IPS-15b (cell line): Measurements from ENCODE around the gene LHFPL6.
A peak's percentile ranks its signal among the peaks of the same experiment; 100 is the strongest.

Experiments used
- H3K27me3 ChIP-seq: one replicate; pipeline ENCODE4 v1.6.1; 2013; ENCODE audit warnings: low read length; ENCODE audit not compliant: control insufficient read depth, insufficient read depth
- H3K36me3 ChIP-seq: one replicate; pipeline ENCODE4 v1.6.1; 2013; ENCODE audit warnings: low read length; ENCODE audit not compliant: control insufficient read depth, insufficient read depth
- H3K4me1 ChIP-seq: one replicate; pipeline ENCODE4 v1.6.1; 2013; ENCODE audit warnings: mild to moderate bottlenecking, low read length; ENCODE audit not compliant: control insufficient read depth, insufficient read depth
- H3K4me3 ChIP-seq: one replicate; pipeline ENCODE4 v1.5.1; 2013; ENCODE audit warnings: low read depth, low read length
- H3K9ac ChIP-seq: one replicate; pipeline ENCODE4 v1.6.1; 2013; ENCODE audit warnings: low read depth, mild to moderate bottlenecking, low read length
- H3K9me3 ChIP-seq: one replicate; pipeline ENCODE4 v1.6.1; 2013; ENCODE audit warnings: mild to moderate bottlenecking, low read length; ENCODE audit not compliant: control insufficient read depth, insufficient read depth

The LHFPL6 gene

DNA sequence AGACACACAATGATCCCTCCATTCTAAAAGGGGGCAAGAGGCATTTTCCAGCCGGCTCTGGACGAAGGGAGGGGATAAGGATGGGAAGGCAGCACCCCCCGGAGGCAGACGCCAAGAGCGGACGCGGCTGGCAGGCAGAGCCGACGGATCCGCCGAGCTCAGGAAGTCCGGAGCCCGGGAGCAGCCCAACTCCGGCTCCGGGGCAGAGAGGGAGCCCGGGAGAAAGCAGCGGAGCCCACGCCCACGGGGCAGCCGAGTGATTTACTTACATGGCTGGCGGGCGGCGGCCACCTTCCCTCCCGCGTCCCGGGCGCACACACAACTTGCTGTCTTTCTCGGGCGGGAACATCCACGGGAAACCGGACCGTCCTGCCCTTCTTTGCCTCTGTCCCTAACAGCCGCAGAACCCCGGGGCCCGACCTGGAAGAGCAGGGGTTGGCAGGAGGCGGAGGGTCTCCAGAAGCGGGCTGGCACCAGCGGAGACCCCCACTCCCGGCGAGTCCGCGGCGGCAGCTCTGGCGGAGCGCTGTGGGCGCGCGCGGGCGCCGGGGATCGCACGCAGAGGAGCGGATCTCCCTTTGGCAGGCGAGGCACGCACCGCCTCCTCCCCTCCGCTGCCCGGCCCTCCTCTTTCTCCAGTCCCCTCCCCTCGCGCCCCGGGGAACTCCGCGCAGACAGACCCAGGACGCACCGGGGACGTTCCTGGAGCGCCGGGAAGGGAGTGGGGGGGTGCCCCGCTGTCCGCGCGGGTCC lies at the start of gene LHFPL6:
LHFPL6 (minus strand) TSS at position 580 of the 753 bp plus-strand sequence.
- Histone ChIP-seq H3K4me1 (peaks cover 2% of the 10 kb centered on the region), H3K36me3 (no peaks in the 10 kb centered on the region), H3K4me3 (peak within 1 kb of the TSS; percentile 77), H3K9ac (no peak within 1 kb of the TSS), H3K9me3 (no peaks in the 10 kb centered on the region), H3K27me3 (peaks cover 39% of the 10 kb centered on the region)

DNA sequence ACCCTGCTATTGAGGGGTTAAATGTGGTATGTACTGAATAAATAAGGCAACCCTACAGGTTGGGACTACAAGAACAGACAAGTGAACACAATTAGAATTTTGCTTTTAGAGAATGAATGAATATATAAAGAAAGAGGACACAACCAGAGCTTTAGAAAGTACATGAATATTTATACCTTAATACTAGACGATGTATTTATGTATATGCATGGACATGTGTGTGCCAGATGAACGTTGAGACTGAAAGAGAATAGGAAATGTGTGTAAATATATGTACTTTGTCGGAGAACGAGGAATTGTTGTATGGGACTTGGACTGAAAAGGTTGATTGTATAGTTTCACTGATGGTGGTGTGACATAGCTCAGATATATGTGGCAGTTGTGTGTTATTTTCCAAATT lies 43.1 kb upstream of the LHFPL6 start:
- no peaks in the 10 kb centered on the region for H3K36me3 ChIP-seq
- no peak overlapping the region for H3K4me3 ChIP-seq
- H3K27me3 ChIP-seq, result no peaks in the 10 kb centered on the region
- H3K9me3 ChIP-seq, result no peaks in the 10 kb centered on the region
- H3K4me1 ChIP-seq, result no peaks in the 10 kb centered on the region
- H3K9ac ChIP-seq, result no peak overlapping the region

DNA sequence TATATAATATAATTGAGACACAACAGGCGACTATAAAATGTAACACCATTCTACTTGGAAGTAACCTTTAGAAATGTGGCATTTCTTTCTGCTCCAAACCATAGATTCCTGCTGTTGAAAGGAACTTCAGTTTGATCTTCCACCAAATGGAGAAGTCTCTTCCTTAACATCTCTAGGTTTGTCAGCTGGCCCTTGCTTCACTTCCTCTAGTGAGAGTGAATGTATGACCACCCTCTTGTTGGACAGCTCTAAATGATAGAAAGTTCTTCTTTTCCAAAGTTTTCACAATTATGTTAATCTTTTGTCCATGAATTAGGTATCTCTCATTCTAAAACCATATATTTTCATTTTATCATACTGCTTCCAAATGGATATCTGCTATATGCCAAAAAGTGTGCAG lies 38.7 kb upstream of the LHFPL6 start:
- H3K4me3 ChIP-seq, result no peak overlapping the region
- no peaks in the 10 kb centered on the region for H3K27me3 ChIP-seq
- no peaks in the 10 kb centered on the region for H3K4me1 ChIP-seq
- no peak overlapping the region for H3K9ac ChIP-seq
- H3K36me3 ChIP-seq, result no peaks in the 10 kb centered on the region
- no peaks in the 10 kb centered on the region for H3K9me3 ChIP-seq

DNA sequence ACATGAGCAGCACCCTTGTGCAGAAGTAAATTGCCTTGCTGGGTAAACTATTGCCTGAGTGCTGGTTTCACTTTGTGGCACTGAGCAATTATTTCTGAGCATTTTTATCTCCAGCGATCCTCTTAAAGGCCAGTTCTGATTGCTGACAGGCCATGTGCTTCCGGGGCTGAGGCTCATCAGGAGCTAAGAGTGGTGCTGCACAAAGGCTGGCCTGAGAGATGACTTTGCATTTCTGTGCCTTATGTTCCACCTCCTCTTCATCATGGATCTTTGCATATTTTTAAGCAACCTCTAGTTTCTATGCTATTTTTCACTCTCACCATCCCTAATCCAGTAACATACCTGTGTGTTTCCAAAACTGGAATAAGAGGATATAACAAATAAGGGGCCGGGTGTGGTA lies 34.9 kb upstream of the LHFPL6 start:
- H3K9ac ChIP-seq, result no peak overlapping the region
- H3K4me1 ChIP-seq, result no peaks in the 10 kb centered on the region
- H3K9me3 ChIP-seq, result no peaks in the 10 kb centered on the region
- no peaks in the 10 kb centered on the region for H3K36me3 ChIP-seq
- H3K4me3 ChIP-seq, result no peak overlapping the region
- H3K27me3 ChIP-seq, result no peaks in the 10 kb centered on the region

DNA sequence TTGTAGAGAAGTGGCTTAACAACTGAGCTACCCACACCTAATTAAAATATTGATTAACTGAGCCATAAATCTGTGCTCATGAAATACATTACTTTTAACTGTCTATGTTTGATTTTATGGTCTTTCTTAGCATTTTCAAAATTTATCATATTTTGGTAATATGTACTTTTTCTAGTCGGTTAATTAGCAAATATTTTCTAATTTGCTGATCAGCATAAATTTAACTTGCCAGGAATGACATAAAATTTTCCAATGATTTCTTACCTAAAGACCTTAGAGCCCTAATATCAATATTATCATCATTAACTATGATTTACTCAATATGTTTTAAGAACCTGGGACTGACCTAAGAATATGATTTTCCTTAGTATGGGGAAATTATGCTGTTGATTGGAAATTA lies 32.6 kb upstream of the LHFPL6 start:
- no peaks in the 10 kb centered on the region for H3K27me3 ChIP-seq
- H3K9ac ChIP-seq, result no peak overlapping the region
- no peaks in the 10 kb centered on the region for H3K36me3 ChIP-seq
- no peak overlapping the region for H3K4me3 ChIP-seq
- H3K9me3 ChIP-seq, result no peaks in the 10 kb centered on the region
- no peaks in the 10 kb centered on the region for H3K4me1 ChIP-seq

DNA sequence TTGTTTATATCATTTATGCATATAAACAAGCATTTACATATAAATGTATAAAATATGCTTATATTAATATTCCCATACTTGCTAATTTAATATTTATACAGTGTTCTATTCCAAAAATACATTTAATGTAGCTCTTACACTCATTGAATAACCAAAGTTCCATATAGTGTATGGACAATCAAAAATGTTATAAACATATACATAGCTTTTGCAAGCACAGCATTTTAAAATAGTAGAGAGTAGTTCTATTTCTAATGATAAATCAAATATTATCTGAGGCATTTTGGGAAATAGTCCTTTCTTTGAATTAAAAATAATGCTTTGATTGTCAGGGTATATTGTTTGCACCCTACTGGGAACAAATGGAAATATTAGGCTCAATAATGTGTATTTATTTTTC lies 30.0 kb upstream of the LHFPL6 start:
- no peak overlapping the region for H3K9ac ChIP-seq
- H3K27me3 ChIP-seq, result no peaks in the 10 kb centered on the region
- no peaks in the 10 kb centered on the region for H3K9me3 ChIP-seq
- H3K4me3 ChIP-seq, result no peak overlapping the region
- H3K4me1 ChIP-seq, result no peaks in the 10 kb centered on the region
- no peaks in the 10 kb centered on the region for H3K36me3 ChIP-seq

DNA sequence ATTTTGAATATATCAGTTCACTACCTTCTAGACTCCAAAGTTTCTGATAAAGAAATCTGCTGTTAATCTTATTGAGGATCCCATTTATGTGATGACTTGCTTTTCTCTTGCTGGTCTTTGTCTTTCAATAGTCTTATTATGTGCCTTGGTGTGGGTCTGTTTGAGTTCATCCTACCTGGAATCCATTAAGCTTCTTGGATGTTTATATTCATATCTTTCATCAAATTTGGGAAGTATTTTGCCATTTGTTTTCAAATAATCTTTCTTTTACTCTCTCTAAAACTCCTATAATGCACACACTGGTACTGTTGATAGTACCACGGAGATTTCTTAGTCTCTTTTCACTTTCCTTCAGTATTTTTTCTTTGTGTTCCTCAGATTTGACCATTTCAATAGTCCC lies 28.3 kb upstream of the LHFPL6 start:
- no peak overlapping the region for H3K9ac ChIP-seq
- H3K4me1 ChIP-seq, result no peaks in the 10 kb centered on the region
- H3K36me3 ChIP-seq, result no peaks in the 10 kb centered on the region

DNA sequence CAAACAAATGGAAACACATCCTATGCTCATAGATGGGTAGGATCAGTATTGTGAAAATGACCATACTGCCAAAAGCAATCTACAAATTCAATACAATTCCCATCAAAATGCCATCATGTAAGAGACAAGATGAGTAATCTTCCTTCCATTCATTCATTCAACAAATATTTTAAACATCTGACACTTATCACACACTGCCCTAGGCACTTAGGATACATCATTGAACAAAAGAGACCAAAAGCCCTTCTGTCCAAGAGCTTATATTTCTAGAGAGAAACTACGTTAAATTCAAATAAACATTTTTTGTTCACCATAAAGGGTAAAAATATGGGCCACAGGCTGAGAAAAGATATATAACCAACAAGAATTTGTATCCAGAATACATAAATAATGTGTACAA lies 20.5 kb upstream of the LHFPL6 start:
- no peaks in the 10 kb centered on the region for H3K9me3 ChIP-seq
- no peak overlapping the region for H3K4me3 ChIP-seq
- H3K4me1 ChIP-seq, result no peaks in the 10 kb centered on the region
- H3K9ac ChIP-seq, result no peak overlapping the region
- H3K36me3 ChIP-seq, result no peaks in the 10 kb centered on the region
- no peaks in the 10 kb centered on the region for H3K27me3 ChIP-seq

More for the DNA sequence above, 28.3 kb upstream of the LHFPL6 start:
- H3K9me3 ChIP-seq, result no peaks in the 10 kb centered on the region
- H3K27me3 ChIP-seq, result no peaks in the 10 kb centered on the region
- no peak overlapping the region for H3K4me3 ChIP-seq

DNA sequence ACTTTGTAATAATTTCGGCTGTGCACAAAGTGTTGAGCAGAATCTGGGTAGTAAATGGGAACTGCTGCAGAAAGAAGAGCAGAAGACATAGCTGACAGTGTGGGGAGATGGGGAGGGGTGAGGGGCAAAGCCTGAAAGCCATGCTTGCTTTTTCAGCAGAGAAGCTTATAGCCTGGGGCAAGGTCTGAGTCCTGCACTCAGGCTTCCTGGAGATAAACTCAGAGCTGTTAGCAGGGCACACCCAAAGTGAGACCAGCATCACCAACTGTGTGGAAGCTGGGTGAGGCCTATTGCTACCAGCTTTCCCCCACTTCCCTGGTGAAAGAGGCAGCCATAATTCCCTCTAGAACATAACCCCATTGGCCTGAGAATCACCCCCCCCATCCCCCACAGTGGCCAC lies 15.6 kb upstream of the LHFPL6 start:
- Histone ChIP-seq H3K9ac (no peak overlapping the region), H3K4me1 (no peaks in the 10 kb centered on the region), H3K9me3 (no peaks in the 10 kb centered on the region), H3K36me3 (no peaks in the 10 kb centered on the region), H3K27me3 (no peaks in the 10 kb centered on the region), H3K4me3 (no peak overlapping the region)

DNA sequence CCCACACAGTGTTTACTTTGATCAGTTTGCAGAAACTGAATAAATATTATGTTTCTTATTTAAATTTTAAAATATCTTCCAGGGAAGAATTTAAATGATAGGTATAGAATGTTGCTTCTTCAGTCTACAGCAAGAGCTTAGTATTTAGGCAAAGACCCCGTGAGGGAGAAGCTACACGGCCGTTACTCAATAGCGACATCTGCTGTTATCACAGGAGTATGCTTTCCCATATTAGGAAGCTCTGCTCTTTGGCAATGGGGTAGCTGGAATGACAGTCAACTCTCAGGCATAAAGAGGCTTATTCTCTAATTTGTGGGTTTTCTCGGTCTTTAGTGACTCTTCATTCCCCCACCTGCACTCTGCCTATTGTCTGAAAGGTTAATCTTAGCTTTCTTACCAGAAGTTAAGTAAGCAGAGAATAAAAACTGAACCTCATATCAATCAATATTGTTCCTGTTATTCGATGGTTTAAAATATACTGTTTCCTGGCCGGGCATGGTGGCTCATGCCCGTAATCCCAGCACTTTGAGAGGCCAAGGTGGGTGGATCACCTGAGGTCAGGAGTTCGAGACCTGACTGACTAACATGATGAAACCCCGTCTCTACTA lies 13.2 kb upstream of the LHFPL6 start:
- no peak overlapping the region for H3K9ac ChIP-seq
- H3K9me3 ChIP-seq, result no peaks in the 10 kb centered on the region
- H3K4me1 ChIP-seq, result no peaks in the 10 kb centered on the region
- no peaks in the 10 kb centered on the region for H3K27me3 ChIP-seq
- H3K36me3 ChIP-seq, result no peaks in the 10 kb centered on the region
- no peak overlapping the region for H3K4me3 ChIP-seq

DNA sequence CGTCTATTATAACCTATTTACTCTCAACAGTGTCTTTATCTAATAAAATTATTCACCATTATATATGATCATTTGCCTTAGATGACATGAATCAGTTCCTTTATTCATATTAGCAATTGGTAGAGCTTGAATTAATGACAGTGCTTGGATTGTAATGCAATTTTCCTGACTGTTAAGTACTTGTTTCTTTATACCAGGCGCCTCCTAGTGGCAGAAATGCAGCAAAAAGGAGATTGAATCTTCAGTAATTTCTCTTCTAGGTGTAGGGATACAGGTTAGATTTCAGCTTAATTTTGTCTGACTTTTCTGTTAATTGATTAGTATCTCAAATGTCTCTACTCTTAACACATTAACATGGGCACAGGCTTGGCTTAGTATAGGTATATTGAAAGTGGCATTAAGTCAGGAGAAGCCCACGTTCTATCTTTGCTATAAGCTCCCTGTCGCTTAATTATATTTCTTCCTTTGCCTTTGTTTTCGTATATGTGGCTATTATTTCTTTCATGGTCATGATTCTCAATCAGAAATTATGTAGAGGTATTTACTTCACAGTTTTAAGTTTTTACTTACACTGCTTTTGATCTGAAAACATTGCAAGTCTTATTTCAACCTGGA lies 9.1 kb upstream of the LHFPL6 start:
- no peak overlapping the region for H3K4me3 ChIP-seq
- no peak overlapping the region for H3K9ac ChIP-seq
- no peaks in the 10 kb centered on the region for H3K4me1 ChIP-seq
- H3K36me3 ChIP-seq, result no peaks in the 10 kb centered on the region
- H3K9me3 ChIP-seq, result no peaks in the 10 kb centered on the region
- no peaks in the 10 kb centered on the region for H3K27me3 ChIP-seq

DNA sequence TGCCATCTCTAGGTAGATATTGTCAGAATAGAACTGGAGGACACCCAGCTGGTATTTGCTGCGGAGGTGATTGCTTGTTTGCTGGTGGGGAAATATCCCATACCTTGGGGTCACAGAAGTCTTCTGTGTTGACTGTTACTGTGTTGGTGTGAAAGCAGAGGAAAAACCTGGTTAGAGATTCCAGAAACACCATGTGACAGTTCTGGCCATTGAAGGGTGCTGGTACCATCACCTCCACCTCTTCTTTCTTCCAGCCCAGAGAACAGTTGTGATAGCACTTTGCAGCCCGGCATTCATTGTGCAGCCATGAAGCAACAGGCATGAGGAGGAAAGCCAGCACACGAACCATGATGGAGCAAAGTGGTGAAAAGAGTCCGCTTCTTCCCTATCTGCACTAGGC lies 4.9 kb upstream of the LHFPL6 start:
- Histone ChIP-seq H3K9ac (no peak overlapping the region), H3K36me3 (no peaks in the 10 kb centered on the region), H3K9me3 (no peaks in the 10 kb centered on the region), H3K27me3 (peaks cover 25% of the 10 kb centered on the region), H3K4me1 (no peaks in the 10 kb centered on the region), H3K4me3 (no peak overlapping the region)
